ENCODE data around the gene FCHSD2. TPM values are rescaled to one million over a fixed set of nuclear protein-coding genes. Genes with fewer than 3 reads are reported as not detected.
A peak's percentile ranks its signal among the peaks of the same experiment; 100 is the strongest.

The FCHSD2 gene
- total RNA-seq, 1 donor = 11.8 TPM

- no peak for DNase-seq (ENCODE audit: low read depth in 2 of 3, low spot score in 2 of 3)
Observed at GRCh38 chr11:73173755-73174494, 31.8 kb upstream of the FCHSD2 start.

- no peak for DNase-seq (ENCODE audit: low read depth in 2 of 3, low spot score in 2 of 3)
Observed at GRCh38 chr11:73172992-73173656, 31.0 kb upstream of the FCHSD2 start.

- DNase-seq (ENCODE audit: low read depth in 2 of 3, low spot score in 2 of 3) = no peak
Observed at GRCh38 chr11:73171436-73172161, 29.5 kb upstream of the FCHSD2 start.

- no peak for DNase-seq (ENCODE audit: low read depth in 2 of 3, low spot score in 2 of 3)
Observed at GRCh38 chr11:73170140-73170539, 28.0 kb upstream of the FCHSD2 start.

GRCh38 chr11:73168925-73169579 is 26.9 kb upstream of the FCHSD2 start:
- DNase-seq (ENCODE audit: low read depth in 2 of 3, low spot score in 2 of 3) = no peak

GRCh38 chr11:73167363-73167954 is 25.3 kb upstream of the FCHSD2 start:
- DNase-seq (ENCODE audit: low read depth in 2 of 3, low spot score in 2 of 3) = no peak

- DNase-seq (ENCODE audit: low read depth in 2 of 3, low spot score in 2 of 3) = no peak
Observed at GRCh38 chr11:73164803-73165540, 22.9 kb upstream of the FCHSD2 start.

- no peak for DNase-seq (ENCODE audit: low read depth in 2 of 3, low spot score in 2 of 3)
Observed at GRCh38 chr11:73163638-73164174, 21.6 kb upstream of the FCHSD2 start.

- no peak for DNase-seq (ENCODE audit: low read depth in 2 of 3, low spot score in 2 of 3)
Observed at GRCh38 chr11:73162196-73162740, 20.1 kb upstream of the FCHSD2 start.

GRCh38 chr11:73160005-73160760 is 18.1 kb upstream of the FCHSD2 start:
- DNase-seq (ENCODE audit: low read depth in 2 of 3, low spot score in 2 of 3) = no peak

GRCh38 chr11:73159297-73159696 is 17.2 kb upstream of the FCHSD2 start:
- DNase-seq (ENCODE audit: low read depth in 2 of 3, low spot score in 2 of 3) = no peak

GRCh38 chr11:73158356-73159051 is 16.4 kb upstream of the FCHSD2 start:
- DNase-seq (ENCODE audit: low read depth in 2 of 3, low spot score in 2 of 3) = no peak

- no peak for DNase-seq (ENCODE audit: low read depth in 2 of 3, low spot score in 2 of 3)
Observed at GRCh38 chr11:73157101-73158010, 15.2 kb upstream of the FCHSD2 start.

GRCh38 chr11:73156686-73157085 is 14.6 kb upstream of the FCHSD2 start:
- DNase-seq (ENCODE audit: low read depth in 2 of 3, low spot score in 2 of 3) = no peak

- no peak for DNase-seq (ENCODE audit: low read depth in 2 of 3, low spot score in 2 of 3)
Observed at GRCh38 chr11:73156114-73156513, 14.0 kb upstream of the FCHSD2 start.

GRCh38 chr11:73155102-73155501 is 13.0 kb upstream of the FCHSD2 start:
- DNase-seq (ENCODE audit: low read depth in 2 of 3, low spot score in 2 of 3) = no peak

- DNase-seq (ENCODE audit: low read depth in 2 of 3, low spot score in 2 of 3) = peak in 2 of 3 donors; percentile 93 to 98
Observed at GRCh38 chr11:73154178-73154577, 12.1 kb upstream of the FCHSD2 start.
